K562 (cell line): ENCODE results near the gene RAI1. TPM values are rescaled to one million over a fixed set of nuclear protein-coding genes. Genes with fewer than 3 reads are reported as not detected.

Experiments used
- ATAC-seq: fragments of 200-7000 bp; cut with Tn5 transposase; 3 replicates; pipeline ENCODE4 v1.9.1; 2020; ENCODE audit warnings: moderate library complexity
- BruUV-seq: library from RNA; stranded (reverse); fragments of 400-500 nt; replicated peaks from 2 replicates; lab custom pipeline; 2021; lab: Mats Ljungman, UMichigan
- CTCF ChIA-PET: fragments of 300-600 bp; formaldehyde crosslinking; extraction: SDS; loops from one replicate; lab custom pipeline; 2021; ENCODE audit warnings: low intra/inter-chr PET ratio; lab: Yijun Ruan, JAX
- POLR2A ChIA-PET: fragments of 300-600, 350-650 bp; sonication (Branson Sonifier 250); formaldehyde crosslinking; extraction: SDS; loops from one replicate; lab custom pipeline; 2021; ENCODE audit warnings: antibody characterized with exemption, inconsistent platforms; lab: Yijun Ruan, JAX
- DNase-seq, 4 experiments: peaks; one replicate each; pipeline versions ENCODE4 v3.0.0 to v3.0.0-alpha.2; 2011 to 2018; ENCODE audit warnings: low spot score in 3 of 4, mixed read lengths in 3 of 4; ENCODE audit errors: extremely low read depth in 1 of 4
- FAIRE-seq: peaks from 2 replicates; lab custom pipeline; 2011; peaks lifted over from hg19 to GRCh38; lab: Jason Lieb, UNC
- H2AFZ ChIP-seq: 2 replicates; pipeline ENCODE4 v1.6.0; 2011; ENCODE audit warnings: low read depth, low read length, control low read depth, inconsistent platforms
- H3K27ac ChIP-seq: fragments of 200-600 bp; 3 replicates; pipeline ENCODE4 v1.8.0; 2011; ENCODE audit warnings: low read depth, mild to moderate bottlenecking, control low read depth, inconsistent platforms, low read length, moderate library complexity, mixed read lengths; ENCODE audit errors: extremely low read depth
- H3K27me3 ChIP-seq, 2 experiments: fragments of 300-600 bp in 1 of 2; 2 replicates in 1 of 2; 3 replicates in 1 of 2; pipeline versions ENCODE4 v1.6.0 to v1.8.0; 2011; ENCODE audit warnings: inconsistent platforms in 2 of 2, low read length in 2 of 2, mild to moderate bottlenecking in 1 of 2, mixed read lengths in 1 of 2, moderate library complexity in 1 of 2; ENCODE audit not compliant: control insufficient read depth in 2 of 2, insufficient read depth in 2 of 2
- H3K36me3 ChIP-seq: fragments of 300-600 bp; 3 replicates; pipeline ENCODE4 v1.8.0; 2011; ENCODE audit warnings: mild to moderate bottlenecking, low read length, inconsistent platforms; ENCODE audit not compliant: control insufficient read depth, insufficient read depth
- H3K4me1 ChIP-seq, 2 experiments: fragments of 200-600 bp in 1 of 2; replicated peaks in 1 of 2; 2 replicates in 1 of 2; 3 replicates in 1 of 2; pipeline versions ENCODE4 v1.5.1 to v1.8.0; 2011; ENCODE audit warnings: inconsistent platforms in 2 of 2, low read length in 2 of 2, mild to moderate bottlenecking in 1 of 2, mixed read lengths in 1 of 2, moderate library complexity in 1 of 2; ENCODE audit not compliant: control insufficient read depth in 2 of 2, insufficient read depth in 2 of 2
- H3K4me2 ChIP-seq: 2 replicates; pipeline ENCODE4 v1.6.1; 2011; ENCODE audit warnings: low read length, control low read depth, inconsistent platforms, mixed read lengths; ENCODE audit not compliant: insufficient read depth
- H3K4me3 ChIP-seq: fragments of 200-600 bp; sonication (generic), shearing (Covaris generic); 2 replicates; pipeline ENCODE4 v1.5.1; 2016; ENCODE audit warnings: control low read depth, inconsistent platforms
- H3K79me2 ChIP-seq: fragments of 200-600 bp; 3 replicates; pipeline ENCODE4 v1.8.0; 2011; ENCODE audit warnings: low read length, inconsistent platforms; ENCODE audit not compliant: control insufficient read depth, insufficient read depth
- H3K9ac ChIP-seq, 2 experiments: 2 replicates each; pipeline versions ENCODE4 v1.6.0 to v1.6.1; 2011; ENCODE audit warnings: low read depth in 2 of 2, low read length in 2 of 2, control low read depth in 1 of 2, inconsistent platforms in 1 of 2, mild to moderate bottlenecking in 1 of 2, mixed read lengths in 1 of 2; ENCODE audit not compliant: insufficient read depth in 1 of 2
- H3K9me1 ChIP-seq: one replicate; pipeline ENCODE4 v1.6.0; 2011; ENCODE audit warnings: inconsistent platforms, mild to moderate bottlenecking, low read length, moderate library complexity; ENCODE audit not compliant: control insufficient read depth, insufficient read depth
- H3K9me3 ChIP-seq: replicated peaks from 2 replicates; pipeline ENCODE4 v1.5.1; 2011; ENCODE audit warnings: low read depth, low read length, inconsistent platforms; ENCODE audit not compliant: control insufficient read depth, insufficient read depth
- H4K20me1 ChIP-seq: replicated peaks from 2 replicates; pipeline ENCODE4 v1.6.1; 2011; ENCODE audit warnings: low read length, inconsistent platforms, mixed read lengths; ENCODE audit not compliant: control insufficient read depth, insufficient read depth
- RBM25 ChIP-seq: fragments of 200-400 bp; formaldehyde crosslinking; IDR thresholded peaks from 2 replicates; pipeline ENCODE4 v1.6.1; 2018; ENCODE audit warnings: low read length, low read depth, moderate library complexity; ENCODE audit not compliant: severe bottlenecking
- WGBS: fragments of 100-300 bp; shearing (Covaris generic); methylation state at CpG from one replicate; pipeline ENCODE4 v1.1.6; 2016; ENCODE audit warnings: low coverage, mixed read lengths; ENCODE audit not compliant: insufficient coverage; ENCODE audit errors: missing lambda C conversion rate; 5-methylcytosine and 5-hydroxymethylcytosine counted together
- in situ Hi-C: fragments of 300-500 bp; cut with MboI; formaldehyde crosslinking; loops from 4 replicates; pipeline ENCODE4 v1.15.0; 2018; ENCODE audit warnings: inconsistent platforms, mixed read lengths
- intact Hi-C: fragments of 100-400 bp; cut with micrococcal nuclease; formaldehyde crosslinking; loops from 2 replicates; pipeline ENCODE4 v1.14.2; 2022
- polyA plus RNA-seq, 8 experiments: library from polyadenylated mRNA; depleted of rRNA in 4 of 8; stranded (reverse) in 5 of 8; unstranded in 3 of 8; fragments of >200 nt; fragmentation: Nextera tagmentation in 2 of 8; fragmentation: Illumina TruSeq in 1 of 8; extraction: Ambion mirVana in 2 of 8; extraction: Trizol in 1 of 8; gene quantifications; 2 replicates each; pipeline versions ENCODE4 v1.2.1 to v1.2.3, GENCODE V29; 2011 to 2014; ENCODE audit warnings: inconsistent platforms in 1 of 8, missing spikeins in 1 of 8
- total RNA-seq, 7 experiments: library from RNA; depleted of rRNA in 6 of 7; stranded (reverse); fragments of >200 nt in 6 of 7; fragmentation: Illumina TruSeq in 2 of 7; extraction: Trizol in 2 of 7; gene quantifications; 2 replicates each; pipeline versions ENCODE4 v1.2.1 to v1.2.3, GENCODE V29; 2011 to 2021; ENCODE audit warnings: low replicate concordance in 1 of 7
- TF ChIP-seq, protein P1 (sequence below): fragments of 250-450 bp; sonication (Bioruptor Pico); IDR thresholded peaks from 2 replicates; pipeline ENCODE4 v1.8.0; 2021; ENCODE audit warnings: borderline replicate concordance, mild to moderate bottlenecking, moderate library complexity; ENCODE audit not compliant: poor library complexity, severe bottlenecking
- TF ChIP-seq, protein P2 (sequence below): sonication (generic); formaldehyde crosslinking; IDR thresholded peaks from 2 replicates; pipeline ENCODE4 v1.8.1; 2023; ENCODE audit warnings: mild to moderate bottlenecking, missing genetic modification reagents

RAI1 gene
- total and polyA plus RNA-seq, 9 of the 15 experiments (the other 6 are each of a cell fraction or from before 2014, with no cell fraction given), result 0.68 to 19.9 (median 5.5) TPM

DNA sequence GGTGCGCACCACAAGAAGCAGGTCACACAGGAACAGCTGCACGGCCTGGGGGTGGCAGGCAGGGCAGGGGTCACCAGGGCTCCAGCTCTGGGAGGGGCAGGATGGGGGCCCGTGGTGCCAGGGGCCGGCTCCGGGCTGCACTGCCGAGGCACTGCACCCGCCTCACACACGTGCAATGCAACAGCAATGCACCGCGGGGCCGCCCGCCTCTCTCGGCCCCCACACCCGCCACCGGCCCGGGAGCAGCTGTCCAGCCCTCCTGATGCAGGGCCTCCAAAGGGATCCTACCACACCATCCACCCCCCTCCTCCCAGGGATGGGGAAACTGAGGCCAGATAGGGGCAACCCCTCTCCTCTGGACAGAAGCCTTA is 132.5 kb downstream of the RAI1 start:
- H3K9me1 ChIP-seq, result peaks cover 4% of the 10 kb centered on the region
- no peak overlapping the region for H3K4me3 ChIP-seq
- FAIRE-seq (no peak), ATAC-seq (no peak), DNase-seq (no peak)
- no peaks in the 10 kb centered on the region for H3K27me3 ChIP-seq
- peaks cover 13 to 90% of the 10 kb centered on the region in 2 experiments; a peak in 4 of 5 replicates for H3K4me1 ChIP-seq
- no TSS peak for BruUV-seq
- H3K4me2 ChIP-seq, result no peak overlapping the region
- no peaks in the 10 kb centered on the region for H3K9me3 ChIP-seq
- H3K27ac ChIP-seq, result no peak overlapping the region
- in situ Hi-C loops, result no loop called here
- intact Hi-C loops, result no loop called here
- no peak overlapping the region for H2AFZ ChIP-seq
- peaks cover 18% of the 10 kb centered on the region for H4K20me1 ChIP-seq
- CTCF ChIA-PET, result interaction anchor here (2.9 kb wide), 1 partner anchor 46 kb away, joined by 24 read pairs; no protein-coding TSS in a partner anchor
- no CpG with 5 or more reads among the region's 16 CpGs for WGBS
- H3K79me2 ChIP-seq, result peaks cover 16% of the 10 kb centered on the region
- TF ChIP-seq, protein P1, sequence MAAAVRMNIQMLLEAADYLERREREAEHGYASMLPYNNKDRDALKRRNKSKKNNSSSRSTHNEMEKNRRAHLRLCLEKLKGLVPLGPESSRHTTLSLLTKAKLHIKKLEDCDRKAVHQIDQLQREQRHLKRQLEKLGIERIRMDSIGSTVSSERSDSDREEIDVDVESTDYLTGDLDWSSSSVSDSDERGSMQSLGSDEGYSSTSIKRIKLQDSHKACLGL, result no peak
- no peak for TF ChIP-seq RBM25
- TF ChIP-seq, protein P2, sequence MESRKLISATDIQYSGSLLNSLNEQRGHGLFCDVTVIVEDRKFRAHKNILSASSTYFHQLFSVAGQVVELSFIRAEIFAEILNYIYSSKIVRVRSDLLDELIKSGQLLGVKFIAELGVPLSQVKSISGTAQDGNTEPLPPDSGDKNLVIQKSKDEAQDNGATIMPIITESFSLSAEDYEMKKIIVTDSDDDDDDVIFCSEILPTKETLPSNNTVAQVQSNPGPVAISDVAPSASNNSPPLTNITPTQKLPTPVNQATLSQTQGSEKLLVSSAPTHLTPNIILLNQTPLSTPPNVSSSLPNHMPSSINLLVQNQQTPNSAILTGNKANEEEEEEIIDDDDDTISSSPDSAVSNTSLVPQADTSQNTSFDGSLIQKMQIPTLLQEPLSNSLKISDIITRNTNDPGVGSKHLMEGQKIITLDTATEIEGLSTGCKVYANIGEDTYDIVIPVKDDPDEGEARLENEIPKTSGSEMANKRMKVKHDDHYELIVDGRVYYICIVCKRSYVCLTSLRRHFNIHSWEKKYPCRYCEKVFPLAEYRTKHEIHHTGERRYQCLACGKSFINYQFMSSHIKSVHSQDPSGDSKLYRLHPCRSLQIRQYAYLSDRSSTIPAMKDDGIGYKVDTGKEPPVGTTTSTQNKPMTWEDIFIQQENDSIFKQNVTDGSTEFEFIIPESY (CRISPR knock-in tag), result peak; percentile 56; the same call in 1 of the 2 replicates
- TF ChIP-seq, all 486 proteins: peak for 1
- POLR2A ChIA-PET, result interaction anchor here (0.6 to 1.7 kb wide), 6 partner anchors 9 to 46 kb away, joined by 3 to 8 read pairs (median 4); partner anchors contain the start of gene SREBF1
- Histone ChIP-seq H3K36me3 (peaks cover 83% of the 10 kb centered on the region; the same call in 2 of the 3 replicates), H3K9ac (no peak overlapping the region)
